Fibroblast of skin of back (primary cell): ENCODE measurements around the gene ARHGEF11.

Experiments used
- DNase-seq: peaks from one replicate; pipeline ENCODE4 v3.0.0-alpha.2; 2013

Gene ARHGEF11

GRCh38 chr1:156948708-156949107, 96.8 kb downstream of the ARHGEF11 start:
- DNase-seq, result no peak

GRCh38 chr1:156947818-156948525, 97.6 kb downstream of the ARHGEF11 start:
- no peak for DNase-seq

- DNase-seq, result no peak
Observed at GRCh38 chr1:156947127-156947526, 98.4 kb downstream of the ARHGEF11 start.

- DNase-seq, result no peak
Observed at GRCh38 chr1:156945881-156946661, 99.5 kb downstream of the ARHGEF11 start.

GRCh38 chr1:156944848-156945247, 100.7 kb downstream of the ARHGEF11 start:
- DNase-seq, result no peak

GRCh38 chr1:156944268-156944667, 101.3 kb downstream of the ARHGEF11 start:
- no peak for DNase-seq

- DNase-seq, result no peak
Observed at GRCh38 chr1:156943756-156944155, 101.8 kb downstream of the ARHGEF11 start.

GRCh38 chr1:156942576-156942975, 103.0 kb downstream of the ARHGEF11 start:
- DNase-seq, result no peak

GRCh38 chr1:156942176-156942575, 103.4 kb downstream of the ARHGEF11 start:
- no peak for DNase-seq

DNA sequence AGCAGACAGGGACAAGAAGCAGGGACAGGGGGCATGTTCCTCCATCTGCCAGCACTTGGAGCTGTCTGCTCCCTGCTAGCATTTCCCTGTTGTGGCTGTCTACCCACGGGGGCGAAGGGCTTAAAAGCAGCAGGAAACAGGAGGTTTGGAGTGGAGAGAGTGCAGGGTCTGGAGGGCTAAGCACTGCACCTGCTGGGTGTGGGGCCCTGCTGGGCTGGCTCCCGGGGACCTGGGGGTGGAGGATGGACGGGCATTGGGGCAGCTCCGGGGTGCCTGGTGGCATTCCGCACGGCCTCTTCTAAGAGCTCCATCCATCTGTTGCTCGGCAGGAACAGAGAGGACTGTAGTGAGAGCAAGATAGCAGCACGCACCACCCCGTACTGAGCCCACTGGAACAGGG, 103.9 kb downstream of the ARHGEF11 start:
- no peak for DNase-seq

DNA sequence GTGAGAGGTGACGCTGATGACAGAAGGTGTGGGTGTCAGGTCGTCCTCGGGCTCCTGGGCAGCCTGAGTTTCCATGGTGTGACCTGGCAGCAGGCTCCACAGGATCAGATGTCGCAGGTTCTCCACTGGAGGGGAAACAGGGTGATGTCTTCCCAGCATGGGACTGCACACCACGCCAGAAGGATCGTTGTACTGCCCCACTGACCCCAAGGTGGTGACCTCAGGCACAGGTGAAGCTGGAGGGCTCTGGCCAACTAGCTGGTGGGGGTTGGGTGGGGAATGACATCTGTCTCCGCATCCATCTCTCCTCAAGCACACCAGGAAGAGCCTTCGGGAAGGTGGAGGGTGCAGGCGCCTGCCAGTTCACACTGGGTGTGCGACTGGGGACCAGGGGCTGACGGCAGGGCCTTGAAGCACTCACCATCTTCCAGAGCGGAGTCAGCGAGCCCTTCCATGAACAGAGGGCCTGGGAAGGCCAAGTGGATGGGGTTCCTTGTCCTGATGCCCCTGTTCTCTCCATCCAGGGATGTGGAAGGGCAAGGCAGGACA, 105.7 kb downstream of the ARHGEF11 start:
- DNase-seq, result no peak

DNA sequence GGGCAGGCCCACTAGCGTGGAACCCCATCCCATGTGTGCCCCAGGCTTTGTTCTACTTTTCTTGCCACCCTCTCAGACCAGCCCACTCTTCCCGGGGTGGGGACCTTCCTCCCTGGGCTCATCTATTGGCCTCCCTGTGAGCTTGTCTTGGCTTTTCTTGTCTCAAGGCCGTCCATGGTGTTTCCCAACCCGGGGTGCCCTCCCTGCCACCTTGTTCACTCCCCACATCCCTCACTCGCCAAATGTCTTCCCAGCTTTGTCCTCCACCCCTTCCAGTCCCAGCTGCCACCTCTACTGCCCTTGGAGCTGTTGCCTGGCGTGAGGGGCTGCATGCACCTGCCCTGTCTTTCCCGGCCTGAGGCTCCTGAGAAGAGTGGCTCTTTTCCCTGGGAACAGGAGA, 106.7 kb downstream of the ARHGEF11 start:
- DNase-seq, result no peak

DNA sequence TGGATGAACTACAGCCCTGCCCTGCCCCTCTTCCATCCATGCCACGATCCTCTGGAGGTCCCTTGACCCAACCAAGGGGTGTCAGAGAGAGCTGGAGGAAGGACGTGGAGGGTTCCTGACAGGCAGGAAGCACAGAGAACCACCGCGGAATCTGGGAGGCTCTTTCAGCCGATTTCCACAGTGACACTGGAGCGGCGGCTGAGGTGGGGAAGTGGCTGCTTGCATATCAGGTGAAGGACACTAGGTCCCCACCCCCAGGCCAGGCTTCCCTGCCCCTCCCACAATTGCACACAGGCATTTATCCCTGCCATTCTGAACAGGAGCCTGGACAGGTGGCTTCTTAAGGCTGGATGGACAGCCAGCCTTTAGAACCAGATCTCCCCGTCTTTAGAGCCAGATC, 107.7 kb downstream of the ARHGEF11 start:
- no peak for DNase-seq

GRCh38 chr1:156936721-156937220, 108.8 kb downstream of the ARHGEF11 start:
- no peak for DNase-seq

GRCh38 chr1:156936191-156936590, 109.4 kb downstream of the ARHGEF11 start:
- no peak for DNase-seq

DNA sequence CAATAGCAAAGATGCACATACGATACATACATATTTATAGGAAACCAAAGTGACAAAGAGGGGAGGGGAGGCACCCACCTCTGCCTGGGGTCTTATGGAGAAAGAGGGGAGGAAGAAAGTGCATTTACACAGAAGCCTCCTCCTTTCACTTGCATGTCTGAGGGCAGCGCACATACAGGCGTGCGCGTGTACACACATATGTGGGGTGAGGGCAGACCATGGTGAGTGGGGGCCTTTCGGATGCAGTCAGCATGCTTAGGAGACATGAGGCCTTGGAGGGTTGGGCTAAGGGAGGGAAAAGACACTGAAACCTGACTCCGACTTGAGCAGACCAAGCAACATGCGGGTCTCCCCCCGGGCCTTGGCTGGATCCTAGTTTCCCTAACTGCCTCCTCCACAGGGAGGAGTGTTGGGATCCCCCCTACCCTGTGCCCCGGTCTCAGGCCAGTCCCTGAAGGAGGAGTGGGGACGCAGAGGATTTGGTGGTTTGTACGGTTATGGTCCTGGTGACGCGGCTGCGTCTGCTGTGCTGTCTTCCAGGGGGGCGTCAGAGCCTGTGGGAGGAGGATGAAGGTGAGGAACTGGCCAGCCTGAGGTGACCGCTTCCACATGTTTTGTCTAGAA, 109.9 kb downstream of the ARHGEF11 start:
- no peak for DNase-seq

DNA sequence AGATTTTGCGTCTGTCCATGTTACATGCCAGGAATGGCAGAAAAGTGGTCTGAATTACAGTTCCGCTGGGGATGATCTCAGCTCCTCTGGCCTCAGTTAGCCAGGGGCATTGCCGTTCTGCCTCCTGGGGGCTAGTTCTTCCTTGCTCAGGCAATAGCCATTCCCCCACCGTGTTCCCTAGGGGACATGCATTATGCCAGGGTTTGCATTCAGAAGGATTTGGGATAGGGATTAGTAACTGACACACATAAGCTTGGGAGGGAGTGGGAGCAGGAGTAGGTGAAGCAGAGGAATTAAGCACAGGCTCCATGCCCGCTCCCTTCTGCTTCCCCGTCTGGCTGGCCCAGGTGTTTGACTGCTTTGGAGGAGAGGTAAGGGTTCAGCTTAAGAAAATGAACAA, 112.4 kb downstream of the ARHGEF11 start:
- no peak for DNase-seq

GRCh38 chr1:156931974-156932710, 113.4 kb downstream of the ARHGEF11 start:
- DNase-seq, result no peak

GRCh38 chr1:156931211-156931952, 114.2 kb downstream of the ARHGEF11 start:
- DNase-seq, result no peak

DNA sequence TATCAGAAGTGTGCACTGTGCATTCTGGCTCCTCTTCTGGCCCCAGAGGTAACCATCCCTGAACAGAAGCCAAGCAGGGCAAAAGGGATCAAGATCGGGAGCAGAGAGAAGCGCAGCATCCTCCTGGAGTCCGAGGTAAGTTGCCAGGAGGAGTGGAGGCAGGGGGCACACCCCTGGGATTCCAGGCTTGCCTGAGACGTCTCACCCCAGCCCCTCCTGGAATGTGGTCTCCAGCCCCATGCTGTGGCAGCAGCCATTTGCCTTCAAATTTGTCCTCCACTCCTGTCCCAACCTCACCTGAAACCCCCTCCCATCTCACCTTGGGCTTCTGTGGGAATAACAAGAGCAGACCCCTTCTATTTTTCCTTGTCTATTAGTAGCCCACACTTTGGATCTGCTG, 115.1 kb downstream of the ARHGEF11 start:
- no peak for DNase-seq

GRCh38 chr1:156929596-156930238, 115.8 kb downstream of the ARHGEF11 start:
- no peak for DNase-seq
